HL-60 (cell line): ENCODE data around the gene SYNM.

ENCODE experiments used
- POLR2AphosphoS5 ChIP-seq: IDR thresholded peaks from 2 replicates; pipeline ENCODE4 v1.6.1; 2012; ENCODE audit warnings: low read depth
- TF ChIP-seq, protein P1 (sequence below): IDR thresholded peaks from one replicate; pipeline ENCODE4 v1.5.1; 2011; ENCODE audit warnings: low read length, control low read depth, inconsistent platforms; ENCODE audit not compliant: insufficient read depth
- TF ChIP-seq, protein P2 (sequence below): IDR thresholded peaks from 2 replicates; pipeline ENCODE4 v1.6.1; 2012; ENCODE audit warnings: low read depth; ENCODE audit not compliant: insufficient replicate concordance

DNA sequence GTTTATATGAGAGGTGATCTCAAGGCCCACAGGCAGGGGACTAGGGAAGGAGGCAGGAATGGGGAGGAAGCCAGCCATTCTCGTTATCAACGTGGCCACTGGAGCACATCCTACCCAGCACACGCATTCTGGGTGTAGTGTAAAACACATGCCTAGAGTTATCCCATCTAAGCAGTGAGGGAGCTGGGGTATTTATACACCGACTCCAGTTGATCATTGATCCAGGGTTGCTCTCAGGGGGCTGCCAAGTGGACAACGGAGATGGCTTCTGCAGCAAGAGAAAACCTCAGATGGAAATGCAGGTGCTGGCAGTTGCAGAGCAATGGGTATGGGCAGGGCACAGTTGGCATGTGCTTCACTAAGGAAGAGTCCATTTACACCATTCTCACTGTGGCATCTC, 30.4 kb upstream of the SYNM start:
- TF ChIP-seq, protein P1, sequence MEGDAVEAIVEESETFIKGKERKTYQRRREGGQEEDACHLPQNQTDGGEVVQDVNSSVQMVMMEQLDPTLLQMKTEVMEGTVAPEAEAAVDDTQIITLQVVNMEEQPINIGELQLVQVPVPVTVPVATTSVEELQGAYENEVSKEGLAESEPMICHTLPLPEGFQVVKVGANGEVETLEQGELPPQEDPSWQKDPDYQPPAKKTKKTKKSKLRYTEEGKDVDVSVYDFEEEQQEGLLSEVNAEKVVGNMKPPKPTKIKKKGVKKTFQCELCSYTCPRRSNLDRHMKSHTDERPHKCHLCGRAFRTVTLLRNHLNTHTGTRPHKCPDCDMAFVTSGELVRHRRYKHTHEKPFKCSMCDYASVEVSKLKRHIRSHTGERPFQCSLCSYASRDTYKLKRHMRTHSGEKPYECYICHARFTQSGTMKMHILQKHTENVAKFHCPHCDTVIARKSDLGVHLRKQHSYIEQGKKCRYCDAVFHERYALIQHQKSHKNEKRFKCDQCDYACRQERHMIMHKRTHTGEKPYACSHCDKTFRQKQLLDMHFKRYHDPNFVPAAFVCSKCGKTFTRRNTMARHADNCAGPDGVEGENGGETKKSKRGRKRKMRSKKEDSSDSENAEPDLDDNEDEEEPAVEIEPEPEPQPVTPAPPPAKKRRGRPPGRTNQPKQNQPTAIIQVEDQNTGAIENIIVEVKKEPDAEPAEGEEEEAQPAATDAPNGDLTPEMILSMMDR: no peak
- TF ChIP-seq POLR2AphosphoS5: no peak
- TF ChIP-seq, protein P2, sequence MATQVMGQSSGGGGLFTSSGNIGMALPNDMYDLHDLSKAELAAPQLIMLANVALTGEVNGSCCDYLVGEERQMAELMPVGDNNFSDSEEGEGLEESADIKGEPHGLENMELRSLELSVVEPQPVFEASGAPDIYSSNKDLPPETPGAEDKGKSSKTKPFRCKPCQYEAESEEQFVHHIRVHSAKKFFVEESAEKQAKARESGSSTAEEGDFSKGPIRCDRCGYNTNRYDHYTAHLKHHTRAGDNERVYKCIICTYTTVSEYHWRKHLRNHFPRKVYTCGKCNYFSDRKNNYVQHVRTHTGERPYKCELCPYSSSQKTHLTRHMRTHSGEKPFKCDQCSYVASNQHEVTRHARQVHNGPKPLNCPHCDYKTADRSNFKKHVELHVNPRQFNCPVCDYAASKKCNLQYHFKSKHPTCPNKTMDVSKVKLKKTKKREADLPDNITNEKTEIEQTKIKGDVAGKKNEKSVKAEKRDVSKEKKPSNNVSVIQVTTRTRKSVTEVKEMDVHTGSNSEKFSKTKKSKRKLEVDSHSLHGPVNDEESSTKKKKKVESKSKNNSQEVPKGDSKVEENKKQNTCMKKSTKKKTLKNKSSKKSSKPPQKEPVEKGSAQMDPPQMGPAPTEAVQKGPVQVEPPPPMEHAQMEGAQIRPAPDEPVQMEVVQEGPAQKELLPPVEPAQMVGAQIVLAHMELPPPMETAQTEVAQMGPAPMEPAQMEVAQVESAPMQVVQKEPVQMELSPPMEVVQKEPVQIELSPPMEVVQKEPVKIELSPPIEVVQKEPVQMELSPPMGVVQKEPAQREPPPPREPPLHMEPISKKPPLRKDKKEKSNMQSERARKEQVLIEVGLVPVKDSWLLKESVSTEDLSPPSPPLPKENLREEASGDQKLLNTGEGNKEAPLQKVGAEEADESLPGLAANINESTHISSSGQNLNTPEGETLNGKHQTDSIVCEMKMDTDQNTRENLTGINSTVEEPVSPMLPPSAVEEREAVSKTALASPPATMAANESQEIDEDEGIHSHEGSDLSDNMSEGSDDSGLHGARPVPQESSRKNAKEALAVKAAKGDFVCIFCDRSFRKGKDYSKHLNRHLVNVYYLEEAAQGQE: no peak
